Measurements from ENCODE around the gene COL19A1.
"Not testable (repeated sequence)": the region's sequence is repeated elsewhere in the genome, so short reads cannot be mapped to it uniquely, and the experiment has no call there.

The COL19A1 gene

GRCh38 chr6:69976591-69977090 is 110.3 kb downstream of the COL19A1 start:
- DNase-seq: no peak

GRCh38 chr6:69980624-69981023 is 114.3 kb downstream of the COL19A1 start:
- no peak for DNase-seq

DNA sequence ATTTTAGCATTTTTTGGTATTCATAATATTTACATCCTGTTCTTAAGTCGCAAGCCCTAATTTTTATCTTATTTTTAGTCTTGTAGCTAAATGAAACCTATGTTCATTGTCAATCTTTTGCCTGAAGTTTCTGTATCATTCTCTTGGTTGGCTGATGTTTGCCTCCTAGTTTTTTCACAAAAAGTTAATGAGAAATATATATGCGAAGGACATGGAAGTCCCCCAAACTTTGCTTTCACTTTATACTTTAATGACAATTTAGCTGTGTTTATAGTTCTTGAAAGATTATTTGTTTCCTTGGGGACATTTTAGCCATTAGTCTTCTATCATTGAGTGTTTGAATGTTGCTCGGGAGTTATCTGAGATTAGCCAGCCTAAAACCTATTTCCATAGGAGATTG is 118.2 kb downstream of the COL19A1 start:
- DNase-seq: no peak

DNA sequence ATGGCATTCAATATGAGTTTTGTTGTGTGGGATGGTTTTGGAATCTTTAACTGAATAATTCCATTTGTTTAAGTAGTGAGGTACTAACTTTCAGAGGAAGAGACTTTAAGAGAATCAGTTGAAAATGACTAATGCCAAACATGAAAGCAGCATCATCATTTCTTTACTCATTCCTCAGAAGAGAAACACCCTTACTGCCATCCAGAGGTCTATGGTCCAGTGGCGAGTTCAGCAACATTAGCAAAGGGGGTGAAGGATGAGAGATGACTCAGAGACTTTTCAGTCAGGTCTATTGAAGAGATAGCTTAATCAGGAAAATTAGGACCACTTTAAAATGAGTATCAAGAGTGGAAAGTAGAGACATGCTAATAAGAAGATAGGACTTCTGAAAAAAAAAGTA is 118.8 kb downstream of the COL19A1 start:
- DNase-seq: no peak

GRCh38 chr6:69987550-69987949 is 121.2 kb downstream of the COL19A1 start:
- DNase-seq: no peak

DNA sequence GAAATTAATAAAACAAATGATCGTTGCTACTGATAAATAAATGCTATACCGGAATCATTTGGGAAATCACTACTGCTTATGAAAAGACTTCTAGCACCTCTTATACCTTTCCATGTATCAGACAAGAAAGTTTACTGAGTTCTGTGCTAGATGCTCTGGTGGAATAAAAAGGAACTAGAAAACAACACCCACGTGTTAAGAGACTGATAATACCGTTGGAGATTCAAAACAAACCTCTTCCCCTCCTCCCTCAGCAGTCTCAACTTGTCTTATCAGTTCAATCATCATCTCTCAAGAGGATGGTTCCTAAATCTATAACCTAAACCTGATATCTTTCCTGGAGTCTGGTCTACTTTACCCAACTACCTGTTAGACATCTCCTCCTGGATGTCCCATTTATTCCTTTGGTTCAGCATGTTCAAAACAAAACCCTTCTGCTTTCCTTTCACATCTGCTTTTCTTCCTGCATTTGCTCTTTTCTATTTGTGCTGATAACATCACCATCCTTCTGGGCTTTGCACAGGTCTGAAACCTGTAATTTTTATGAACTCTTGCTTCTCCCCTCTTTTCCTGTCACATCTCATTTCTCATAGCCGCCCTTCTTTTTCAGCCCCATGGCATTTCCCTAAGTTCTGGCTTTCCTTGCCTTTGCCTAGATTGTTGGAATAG is 122.2 kb downstream of the COL19A1 start:
- no peak for DNase-seq

GRCh38 chr6:69994251-69994650 is 127.9 kb downstream of the COL19A1 start:
- DNase-seq: no peak

DNA sequence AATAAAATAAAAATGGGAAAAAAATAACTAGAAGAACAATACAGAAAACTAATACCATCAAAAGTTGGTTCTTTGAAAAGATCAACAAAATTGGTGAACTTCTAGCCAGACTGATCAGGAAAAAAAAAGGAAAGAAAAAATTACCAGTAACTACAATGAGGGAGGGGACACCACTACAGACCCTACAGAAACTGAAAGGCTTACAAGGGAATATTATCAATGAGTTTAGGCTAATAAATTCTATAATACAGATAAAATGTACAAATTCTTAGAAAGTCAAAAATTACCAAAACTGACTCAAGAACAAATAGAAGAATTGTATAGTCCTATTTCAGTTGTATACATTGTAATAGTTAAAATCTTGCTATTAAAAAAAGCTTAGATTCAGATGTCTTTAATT is 141.8 kb downstream of the COL19A1 start:
- no peak for DNase-seq

GRCh38 chr6:70010339-70010738 is 144.0 kb downstream of the COL19A1 start:
- DNase-seq: not testable (repeated sequence)

DNA sequence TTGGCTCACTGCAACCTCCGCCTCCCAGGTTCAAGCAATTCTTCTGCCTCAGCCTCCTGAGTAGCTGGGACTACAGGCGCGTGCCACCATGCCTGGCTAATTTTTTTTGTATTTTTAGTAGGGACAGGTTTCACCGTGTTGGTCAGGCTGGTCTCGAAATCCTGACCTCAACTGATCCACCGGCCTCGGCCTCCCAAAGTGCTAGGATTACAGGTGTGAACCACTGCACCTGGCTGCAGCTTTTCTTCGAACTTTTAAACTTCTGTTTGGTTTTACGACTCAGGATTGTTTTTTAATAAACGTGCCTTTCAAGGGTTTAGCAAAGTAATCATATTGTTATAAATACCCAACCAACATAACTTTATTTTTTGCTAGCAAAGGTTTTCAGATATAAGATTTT is 156.8 kb downstream of the COL19A1 start:
- DNase-seq: not testable (repeated sequence)

DNA sequence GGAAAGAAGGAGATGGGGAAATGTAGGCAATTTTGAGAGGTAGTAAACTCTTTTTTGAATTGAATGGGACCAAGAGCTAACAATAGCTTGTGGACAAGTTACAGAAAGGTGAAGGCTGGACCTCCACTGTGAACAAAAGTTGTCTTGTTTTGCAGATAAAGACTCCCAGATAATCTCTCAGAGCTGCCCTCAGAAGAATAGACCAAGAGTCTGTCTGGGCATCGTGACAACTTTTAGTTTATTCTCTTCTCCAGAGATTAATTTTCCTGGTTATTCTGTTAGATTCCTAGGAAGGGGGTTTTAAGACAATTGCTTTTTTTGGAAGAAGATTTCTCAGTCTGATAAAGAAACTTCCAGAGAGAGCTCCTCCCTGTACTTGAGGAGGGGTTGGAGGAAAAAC is 161.9 kb downstream of the COL19A1 start:
- no peak for DNase-seq

DNA sequence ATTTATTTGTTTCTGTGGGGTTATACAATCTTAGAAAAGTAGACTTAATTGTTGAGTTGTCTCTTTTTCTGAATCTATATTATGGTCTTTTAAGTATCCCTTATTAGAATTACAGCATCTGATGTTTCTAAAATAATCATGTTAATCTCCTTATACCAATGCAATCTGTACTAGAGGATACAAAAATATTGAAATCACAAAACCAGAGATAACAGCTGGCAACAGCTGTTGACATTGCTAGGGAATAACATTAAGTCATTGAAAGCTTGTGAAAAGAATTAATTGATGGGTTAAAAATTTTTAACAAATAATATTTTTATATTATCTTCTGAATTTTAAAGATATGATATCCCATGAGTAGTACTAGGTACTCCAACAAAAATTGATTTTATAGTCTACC is 162.6 kb downstream of the COL19A1 start:
- DNase-seq: no peak

DNA sequence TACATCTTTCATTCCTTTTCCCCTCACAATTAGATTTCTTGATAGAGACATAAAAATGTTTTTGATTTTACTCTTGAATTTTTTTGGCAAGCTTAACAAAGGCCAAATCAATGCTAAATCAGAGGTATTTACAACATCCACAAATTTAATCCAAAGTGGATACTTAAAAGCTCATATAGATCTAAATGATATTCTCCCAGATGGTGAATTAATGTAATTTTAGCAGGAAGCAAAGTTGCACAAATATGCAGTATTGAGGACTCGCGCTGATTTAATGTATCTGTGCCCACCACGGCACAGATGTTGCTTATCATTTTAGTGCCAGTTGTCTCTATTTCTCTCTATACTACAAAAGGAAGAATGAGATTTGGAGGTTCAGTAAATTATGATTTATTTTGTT is 167.4 kb downstream of the COL19A1 start:
- no peak for DNase-seq

DNA sequence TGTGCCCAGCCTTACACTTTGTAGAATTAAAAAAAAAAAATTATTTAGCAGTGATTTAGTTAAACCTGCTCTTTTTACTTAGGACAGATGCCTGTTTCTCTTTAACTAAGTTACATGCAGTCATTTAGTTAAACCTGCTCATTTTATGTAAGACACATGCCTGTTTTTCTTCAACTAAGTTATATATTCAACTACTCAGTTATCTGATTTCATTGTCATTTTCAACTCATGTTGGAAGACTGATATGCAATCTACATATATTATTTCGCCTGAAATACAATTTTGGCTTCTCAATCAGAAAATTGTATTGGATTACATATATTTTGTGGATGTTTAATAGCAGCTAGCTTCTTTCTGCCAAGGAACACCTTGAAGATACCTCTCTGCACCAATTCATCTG is 171.1 kb downstream of the COL19A1 start:
- no peak for DNase-seq

- DNase-seq: no peak
Observed at GRCh38 chr6:70040766-70041165, 174.4 kb downstream of the COL19A1 start.

DNA sequence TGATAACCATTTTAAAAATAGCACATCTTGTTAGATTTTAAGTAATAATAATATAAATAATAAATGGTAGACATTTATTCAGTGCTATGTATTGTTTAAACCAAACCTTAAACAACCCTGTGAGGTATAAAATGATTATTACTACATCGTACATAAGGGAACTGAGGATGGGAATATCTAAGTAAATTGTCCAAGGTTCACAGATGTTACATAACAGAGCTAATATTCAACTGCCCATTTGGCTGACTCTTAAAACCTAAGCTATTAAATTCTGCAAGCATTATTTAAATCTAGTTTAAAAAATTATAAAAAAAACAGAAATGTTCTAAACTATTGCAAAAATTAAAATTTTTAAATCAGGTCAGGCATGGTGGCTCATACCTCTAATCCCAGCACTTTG is 175.1 kb downstream of the COL19A1 start:
- no peak for DNase-seq

GRCh38 chr6:70045413-70045812 is 179.1 kb downstream of the COL19A1 start:
- DNase-seq: no peak

DNA sequence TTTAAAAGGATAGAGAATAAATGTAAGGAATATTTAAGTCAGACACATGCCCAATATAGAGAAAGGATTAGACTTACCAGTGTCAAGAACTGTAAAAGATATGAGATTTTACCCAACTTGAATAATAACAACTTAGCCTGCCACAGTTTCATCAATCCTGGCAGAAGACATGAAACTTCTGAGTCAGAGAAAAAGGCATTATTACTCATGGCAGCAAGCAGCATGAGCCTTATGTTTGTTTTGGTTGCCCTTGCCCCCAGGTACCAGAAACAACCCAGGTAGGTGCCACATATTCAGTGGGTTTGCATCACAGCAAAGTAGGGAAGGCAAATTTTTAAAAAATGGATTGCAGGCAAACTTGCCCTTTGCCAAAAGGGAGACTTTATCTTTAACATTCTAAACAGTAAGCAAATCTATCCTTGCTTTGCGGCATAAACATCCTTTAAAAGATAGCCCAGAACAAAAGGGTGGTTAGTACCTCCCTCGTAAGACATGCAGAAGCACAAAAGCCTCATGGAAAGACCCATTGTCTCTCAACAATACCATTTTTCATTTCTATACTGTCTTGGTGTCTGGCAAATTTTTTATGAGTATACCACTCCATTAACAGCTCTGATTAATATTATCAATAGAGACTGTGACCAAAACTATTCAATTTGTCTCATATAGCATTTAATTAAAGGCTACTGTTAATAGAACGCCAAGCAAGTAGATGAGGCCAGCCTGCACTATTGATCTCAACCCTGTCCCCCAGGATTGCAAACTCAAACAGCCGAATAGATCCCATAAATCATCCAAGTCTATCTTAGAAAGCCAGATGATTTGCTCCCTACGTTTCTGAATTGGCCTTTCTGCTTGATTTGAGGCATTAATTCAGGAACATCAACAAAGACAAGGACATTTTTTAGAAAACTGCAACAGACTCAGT is 185.1 kb downstream of the COL19A1 start:
- no peak for DNase-seq

DNA sequence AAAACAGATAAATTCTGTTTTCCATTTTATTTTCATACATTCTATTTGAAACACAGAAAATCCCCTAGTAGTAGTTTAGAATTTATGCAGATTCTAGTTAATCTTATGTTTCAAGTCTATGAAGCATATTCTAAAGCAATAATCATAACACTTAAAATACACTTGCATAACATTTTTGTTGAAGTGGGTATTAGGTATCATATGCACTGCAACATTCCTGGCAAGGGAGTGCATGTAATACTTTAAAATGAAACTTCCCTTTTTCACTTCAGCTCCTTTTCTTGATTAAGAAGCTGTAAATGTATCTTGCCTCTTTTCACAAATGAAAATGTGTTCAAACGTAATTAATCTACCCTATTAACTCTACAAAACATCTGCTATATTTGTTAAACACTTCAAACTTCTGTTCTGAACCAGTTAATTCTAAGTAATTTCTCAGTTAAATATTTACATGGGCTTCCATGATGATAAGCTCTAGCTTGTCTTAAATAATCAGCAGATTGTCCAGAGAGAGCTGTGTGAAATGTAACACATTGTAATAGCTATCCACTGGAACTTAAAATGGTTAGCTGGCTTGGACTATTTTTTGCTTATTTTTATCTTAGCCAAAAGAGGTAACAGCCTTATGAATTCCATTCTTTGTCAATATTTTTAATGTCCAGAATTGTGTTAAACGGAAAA is 192.8 kb downstream of the COL19A1 start:
- DNase-seq: no peak

GRCh38 chr6:70060680-70061079 is 194.3 kb downstream of the COL19A1 start:
- no peak for DNase-seq

DNA sequence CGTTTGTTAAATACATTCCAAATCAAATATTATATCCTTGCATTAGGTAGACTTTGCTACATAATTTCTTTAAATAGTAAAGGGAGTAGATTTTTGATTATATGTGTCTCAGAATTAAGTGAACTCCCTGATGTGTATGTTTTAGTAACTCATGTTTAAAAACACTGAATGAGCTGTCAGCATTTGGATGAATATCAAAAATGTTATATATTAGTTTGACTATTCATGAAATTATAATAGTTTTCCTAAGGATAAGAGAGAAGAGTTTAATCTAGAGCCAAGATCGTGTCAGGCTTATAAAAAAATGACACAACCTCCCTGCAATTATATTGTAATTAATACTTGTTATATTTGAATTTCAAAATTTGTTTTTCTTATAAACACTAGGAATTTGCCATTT is 195.2 kb downstream of the COL19A1 start:
- DNase-seq: no peak

DNA sequence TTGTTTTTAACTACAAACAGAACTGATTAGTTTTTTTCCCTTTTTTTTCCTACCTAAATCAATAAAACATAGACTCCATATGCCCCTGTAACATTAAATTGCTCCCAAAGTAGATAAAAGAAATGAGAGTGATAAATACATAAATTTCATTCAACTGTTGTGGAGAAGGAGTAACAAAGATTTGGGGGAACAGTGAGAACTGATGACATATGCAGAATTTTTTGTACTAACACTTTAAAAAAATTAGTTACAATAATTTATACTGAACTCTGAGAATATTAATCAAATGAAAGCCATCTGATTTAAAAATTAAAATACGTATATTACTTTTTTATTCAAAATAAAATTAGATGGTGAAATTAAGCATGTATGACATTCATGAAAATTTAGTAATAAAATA is 195.7 kb downstream of the COL19A1 start:
- DNase-seq: no peak

DNA sequence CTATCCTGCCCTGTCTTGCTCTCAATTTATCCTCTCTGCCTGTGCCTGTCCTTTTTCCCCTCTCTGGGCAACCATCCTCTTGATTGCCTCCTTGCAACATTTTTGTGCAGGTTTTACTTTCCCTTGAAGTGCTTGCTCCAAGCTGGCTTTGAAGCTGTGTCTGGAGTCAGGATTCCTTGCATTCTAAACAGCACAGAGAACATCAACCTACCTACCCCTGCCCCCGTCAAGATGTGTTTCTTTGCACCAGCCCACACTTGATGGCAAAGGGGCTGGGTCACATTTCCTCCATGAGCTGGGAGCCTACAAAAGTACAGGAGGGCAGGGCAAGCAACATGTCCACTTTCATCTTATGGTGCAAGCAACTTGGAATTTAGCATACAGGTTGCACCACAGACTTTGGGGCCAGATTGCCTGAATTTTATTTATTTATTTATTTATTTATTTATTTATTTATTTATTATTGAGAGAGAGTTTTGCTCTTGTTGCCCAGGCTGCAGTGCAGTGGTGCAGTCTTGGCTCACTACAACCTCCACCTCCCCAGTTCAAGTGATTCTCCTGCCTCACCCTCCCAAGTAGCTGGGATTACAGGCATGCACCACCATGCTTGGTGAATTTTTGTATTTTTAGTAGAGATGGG is 206.3 kb downstream of the COL19A1 start:
- DNase-seq: no peak

All from DMS79 treated with DMSO at 0.1 percent for 48 hours (cell line).